ENCODE data around the gene L3MBTL2.

The L3MBTL2 gene

GRCh38 chr22:41245917-41246499 is 40.9 kb downstream of the L3MBTL2 start:
- no peak overlapping the region for H3K27ac ChIP-seq
- peak; percentile 11; the same call in 1 of the 2 replicates for TF ChIP-seq CTCF (conservative IDR thresholded peaks at IDR 0.05)

- H3K27ac ChIP-seq, result no peak overlapping the region
- no peak for TF ChIP-seq CTCF (conservative IDR thresholded peaks at IDR 0.05)
Observed at GRCh38 chr22:41247703-41248102, 42.6 kb downstream of the L3MBTL2 start.

GRCh38 chr22:41248314-41248713 is 43.2 kb downstream of the L3MBTL2 start:
- no peak for TF ChIP-seq CTCF (conservative IDR thresholded peaks at IDR 0.05)
- no peak overlapping the region for H3K27ac ChIP-seq

GRCh38 chr22:41248758-41249157 is 43.6 kb downstream of the L3MBTL2 start:
- no peak for TF ChIP-seq CTCF (conservative IDR thresholded peaks at IDR 0.05)
- no peak overlapping the region for H3K27ac ChIP-seq

GRCh38 chr22:41249442-41249841 is 44.3 kb downstream of the L3MBTL2 start:
- no peak overlapping the region for H3K27ac ChIP-seq
- no peak for TF ChIP-seq CTCF (conservative IDR thresholded peaks at IDR 0.05)

- no peak overlapping the region for H3K27ac ChIP-seq
- no peak for TF ChIP-seq CTCF (conservative IDR thresholded peaks at IDR 0.05)
Observed at GRCh38 chr22:41250127-41250526, 45.0 kb downstream of the L3MBTL2 start.

- no peak for TF ChIP-seq CTCF (conservative IDR thresholded peaks at IDR 0.05)
Observed at GRCh38 chr22:41252365-41252764, 47.3 kb downstream of the L3MBTL2 start.

More at GRCh38 chr22:41252365-41252764, 47.3 kb downstream of the L3MBTL2 start:
- H3K27ac ChIP-seq, result no peak overlapping the region

Measured in VCaP (cell line).